ENCODE data around the gene CNTNAP4.

The CNTNAP4 gene

DNA sequence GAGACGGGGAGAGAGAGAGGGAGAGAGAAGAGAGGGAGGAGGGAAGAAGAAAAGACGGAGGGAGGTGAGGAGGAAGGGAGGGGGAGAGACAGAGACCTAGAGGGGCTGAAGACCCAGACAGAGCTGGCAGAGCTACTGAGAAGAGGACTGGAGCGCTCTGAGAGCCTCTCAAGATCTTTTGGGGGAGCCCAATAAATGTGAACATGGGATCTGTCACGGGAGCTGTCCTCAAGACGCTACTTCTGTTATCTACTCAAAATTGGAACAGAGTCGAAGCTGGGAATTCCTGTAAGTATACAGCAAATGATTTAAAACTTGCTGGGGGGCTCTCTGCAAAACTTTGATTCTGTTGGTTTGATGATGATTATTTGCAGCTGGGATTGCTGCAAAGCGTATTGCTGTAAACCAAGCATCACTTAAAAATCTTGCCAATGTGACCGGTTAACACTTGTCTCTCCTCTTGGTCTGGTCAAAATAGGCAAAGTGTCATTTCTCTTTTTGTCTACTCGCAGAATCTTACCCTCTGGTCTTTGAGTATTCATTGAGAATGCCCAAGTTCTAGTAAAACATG lies 344 bp downstream of the CNTNAP4 start:
- H3K9ac ChIP-seq (ENCODE audit: low read depth, low read length): no peak overlapping the region
- peak overlapping the region; percentile 24 for H3K4me3 ChIP-seq (ENCODE audit: low read depth, low read length)
- H3K9me3 ChIP-seq (ENCODE audit: control insufficient read depth, insufficient read depth, low read length): no peaks in the 10 kb centered on the region
- no peaks in the 10 kb centered on the region for H3K36me3 ChIP-seq (ENCODE audit: control insufficient read depth, insufficient read depth, low read length)
- peaks cover 20% of the 10 kb centered on the region for H3K27me3 ChIP-seq (ENCODE audit: control insufficient read depth, insufficient read depth, low read length)
- no peaks in the 10 kb centered on the region for H3K4me1 ChIP-seq (ENCODE audit: control insufficient read depth, insufficient read depth, low read length)

DNA sequence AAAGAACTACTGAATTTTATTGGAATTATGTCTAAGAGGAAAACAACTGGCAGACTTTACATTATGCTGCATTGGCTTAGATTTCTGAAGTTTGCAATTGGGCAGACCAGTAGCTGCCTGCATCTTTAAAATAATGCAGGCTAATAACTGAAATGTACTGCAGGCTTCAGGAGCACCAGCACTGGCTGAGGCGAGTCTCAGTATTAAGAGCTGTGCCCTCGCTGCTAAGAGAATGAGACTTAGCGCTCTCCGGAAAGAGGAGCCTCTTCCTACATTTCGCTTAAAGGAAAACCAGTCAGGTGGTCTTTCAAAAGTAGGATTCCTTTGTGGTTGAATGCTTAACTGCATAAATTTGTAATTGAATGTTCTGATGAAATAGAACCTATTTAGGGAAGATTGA lies 885 bp downstream of the CNTNAP4 start:
- no peaks in the 10 kb centered on the region for H3K4me1 ChIP-seq (ENCODE audit: control insufficient read depth, insufficient read depth, low read length)
- no peak overlapping the region for H3K4me3 ChIP-seq (ENCODE audit: low read depth, low read length)
- no peak overlapping the region for H3K9ac ChIP-seq (ENCODE audit: low read depth, low read length)
- peaks cover 20% of the 10 kb centered on the region for H3K27me3 ChIP-seq (ENCODE audit: control insufficient read depth, insufficient read depth, low read length)
- no peaks in the 10 kb centered on the region for H3K36me3 ChIP-seq (ENCODE audit: control insufficient read depth, insufficient read depth, low read length)
- no peaks in the 10 kb centered on the region for H3K9me3 ChIP-seq (ENCODE audit: control insufficient read depth, insufficient read depth, low read length)

DNA sequence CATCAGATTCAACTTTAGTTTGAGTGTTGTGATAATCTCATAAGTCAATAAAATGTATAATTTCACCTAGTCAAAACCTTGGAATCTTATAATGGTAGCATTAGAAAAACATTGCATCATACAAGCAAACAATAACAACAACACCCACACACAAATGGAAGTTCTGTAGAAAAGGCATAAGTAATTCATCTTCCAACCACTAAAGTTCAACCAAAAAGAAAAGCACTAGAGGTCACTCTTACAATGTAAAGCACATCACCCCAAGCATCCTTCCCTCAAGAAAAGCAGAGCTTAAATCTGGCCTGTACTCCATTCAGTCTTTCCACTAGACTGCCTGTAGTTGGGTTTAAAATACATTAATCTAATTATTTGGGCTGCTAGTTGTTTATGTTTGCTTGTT lies 1.8 kb downstream of the CNTNAP4 start:
- H3K9me3 ChIP-seq (ENCODE audit: control insufficient read depth, insufficient read depth, low read length): no peaks in the 10 kb centered on the region
- H3K4me1 ChIP-seq (ENCODE audit: control insufficient read depth, insufficient read depth, low read length): no peaks in the 10 kb centered on the region
- H3K9ac ChIP-seq (ENCODE audit: low read depth, low read length): no peak overlapping the region
- peaks cover 20% of the 10 kb centered on the region for H3K27me3 ChIP-seq (ENCODE audit: control insufficient read depth, insufficient read depth, low read length)
- no peaks in the 10 kb centered on the region for H3K36me3 ChIP-seq (ENCODE audit: control insufficient read depth, insufficient read depth, low read length)
- no peak overlapping the region for H3K4me3 ChIP-seq (ENCODE audit: low read depth, low read length)

DNA sequence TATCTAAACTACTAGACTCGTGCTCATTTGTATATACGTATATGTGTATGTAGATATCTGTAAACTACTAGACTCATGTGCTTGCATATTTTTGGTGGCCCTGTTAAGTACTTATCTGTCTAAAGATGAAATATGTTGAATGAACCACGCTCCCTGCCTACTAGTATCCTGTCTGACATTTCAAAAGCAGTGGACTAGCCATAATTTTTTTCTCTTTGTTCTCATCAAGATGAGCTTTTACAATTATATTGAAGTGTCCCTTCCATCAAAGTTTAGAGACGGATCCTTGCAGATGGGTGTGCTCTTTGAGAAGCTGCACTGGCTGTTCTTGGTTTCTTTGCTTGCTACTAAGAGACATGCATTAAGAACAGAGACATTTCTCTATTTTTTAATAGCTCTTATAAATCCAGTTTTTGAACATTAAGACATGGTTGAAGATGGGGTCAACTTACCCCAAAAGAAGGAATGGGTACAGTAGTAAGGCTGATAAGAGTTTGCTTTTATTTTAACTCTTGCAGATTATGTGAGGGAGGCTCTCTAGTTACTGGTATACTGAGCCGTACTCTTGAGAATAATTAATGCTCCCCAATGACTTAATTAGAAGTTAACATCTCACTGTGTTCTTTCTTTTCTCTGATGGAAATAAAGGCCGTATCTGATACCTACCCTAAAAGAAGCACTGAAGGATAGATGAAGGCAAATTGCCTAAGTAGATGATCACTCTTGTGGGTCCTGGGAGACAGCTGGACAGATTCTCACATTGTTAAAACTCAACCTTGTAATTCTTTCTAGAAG lies 3.4 kb downstream of the CNTNAP4 start:
- Histone ChIP-seq H3K9me3 (ENCODE audit: control insufficient read depth, insufficient read depth, low read length) (no peaks in the 10 kb centered on the region), H3K9ac (ENCODE audit: low read depth, low read length) (no peak overlapping the region), H3K27me3 (ENCODE audit: control insufficient read depth, insufficient read depth, low read length) (peaks cover 20% of the 10 kb centered on the region)

DNA sequence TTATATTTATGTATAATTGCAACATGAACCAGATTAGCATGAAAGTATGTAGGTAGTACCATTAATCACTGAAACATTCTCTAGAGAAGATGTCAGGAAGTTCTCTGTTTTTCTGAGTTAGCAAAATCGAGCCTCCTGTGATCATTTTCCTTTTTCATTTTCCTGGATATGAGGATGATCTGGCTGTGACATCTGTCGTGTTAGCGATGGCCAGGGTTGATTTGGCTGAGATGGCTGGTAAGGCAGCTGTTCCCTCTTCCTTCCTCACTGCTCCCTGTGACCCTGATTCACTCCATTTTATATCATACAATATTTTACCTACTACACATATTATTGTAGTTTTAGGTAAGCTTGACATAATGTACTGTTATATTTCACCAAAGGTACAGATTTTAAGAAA lies 10.3 kb downstream of the CNTNAP4 start:
- Histone ChIP-seq H3K9me3 (ENCODE audit: control insufficient read depth, insufficient read depth, low read length) (no peaks in the 10 kb centered on the region), H3K27me3 (ENCODE audit: control insufficient read depth, insufficient read depth, low read length) (no peaks in the 10 kb centered on the region), H3K36me3 (ENCODE audit: control insufficient read depth, insufficient read depth, low read length) (no peaks in the 10 kb centered on the region), H3K4me1 (ENCODE audit: control insufficient read depth, insufficient read depth, low read length) (no peaks in the 10 kb centered on the region), H3K9ac (ENCODE audit: low read depth, low read length) (no peak overlapping the region), H3K4me3 (ENCODE audit: low read depth, low read length) (no peak overlapping the region)

More for the DNA sequence above, 3.4 kb downstream of the CNTNAP4 start:
- no peak overlapping the region for H3K4me3 ChIP-seq (ENCODE audit: low read depth, low read length)
- H3K36me3 ChIP-seq (ENCODE audit: control insufficient read depth, insufficient read depth, low read length): no peaks in the 10 kb centered on the region
- H3K4me1 ChIP-seq (ENCODE audit: control insufficient read depth, insufficient read depth, low read length): no peaks in the 10 kb centered on the region

DNA sequence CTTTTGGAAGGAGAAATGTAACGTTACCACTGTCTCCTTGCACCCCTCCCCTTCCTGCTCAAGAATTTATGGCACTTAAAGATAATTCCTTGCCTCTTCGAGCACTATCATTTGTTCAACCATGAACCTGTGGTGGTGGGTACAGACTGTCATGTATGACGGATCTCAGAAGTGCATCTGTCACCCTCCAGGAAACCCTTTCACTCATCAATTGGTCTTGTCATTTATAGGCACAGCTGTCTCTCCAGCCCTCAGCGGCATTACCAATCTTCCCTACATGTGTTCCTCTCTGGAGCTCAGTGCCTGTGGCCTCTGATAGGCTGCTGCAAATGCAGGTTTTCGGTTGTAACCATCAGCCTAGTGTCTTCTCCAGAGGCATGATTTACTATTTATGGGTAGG lies 15.0 kb downstream of the CNTNAP4 start:
- Histone ChIP-seq H3K9ac (ENCODE audit: low read depth, low read length) (no peak overlapping the region), H3K36me3 (ENCODE audit: control insufficient read depth, insufficient read depth, low read length) (no peaks in the 10 kb centered on the region), H3K9me3 (ENCODE audit: control insufficient read depth, insufficient read depth, low read length) (no peaks in the 10 kb centered on the region), H3K27me3 (ENCODE audit: control insufficient read depth, insufficient read depth, low read length) (no peaks in the 10 kb centered on the region), H3K4me3 (ENCODE audit: low read depth, low read length) (no peak overlapping the region), H3K4me1 (ENCODE audit: control insufficient read depth, insufficient read depth, low read length) (no peaks in the 10 kb centered on the region)

DNA sequence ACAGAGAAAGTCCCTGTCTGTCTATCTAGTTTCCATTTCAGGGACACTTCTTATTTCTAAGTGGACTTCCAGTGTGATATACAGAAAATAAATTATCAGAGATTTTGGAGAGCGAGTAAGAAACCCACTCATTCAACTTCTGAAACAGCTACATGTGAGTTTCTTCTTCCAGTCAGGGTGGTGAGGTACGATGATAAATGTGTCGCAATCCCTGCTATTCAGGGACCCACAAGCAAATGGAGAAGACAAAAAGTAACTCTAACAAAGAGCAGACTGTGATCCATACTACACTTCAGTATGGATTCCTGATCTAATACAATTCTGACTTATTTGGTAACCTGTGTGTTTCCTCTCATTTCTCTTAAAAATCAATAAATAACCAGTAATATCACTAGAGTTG lies 16.8 kb downstream of the CNTNAP4 start:
- H3K9ac ChIP-seq (ENCODE audit: low read depth, low read length): no peak overlapping the region
- no peaks in the 10 kb centered on the region for H3K27me3 ChIP-seq (ENCODE audit: control insufficient read depth, insufficient read depth, low read length)
- H3K4me1 ChIP-seq (ENCODE audit: control insufficient read depth, insufficient read depth, low read length): no peaks in the 10 kb centered on the region
- H3K36me3 ChIP-seq (ENCODE audit: control insufficient read depth, insufficient read depth, low read length): no peaks in the 10 kb centered on the region
- no peak overlapping the region for H3K4me3 ChIP-seq (ENCODE audit: low read depth, low read length)
- no peaks in the 10 kb centered on the region for H3K9me3 ChIP-seq (ENCODE audit: control insufficient read depth, insufficient read depth, low read length)

DNA sequence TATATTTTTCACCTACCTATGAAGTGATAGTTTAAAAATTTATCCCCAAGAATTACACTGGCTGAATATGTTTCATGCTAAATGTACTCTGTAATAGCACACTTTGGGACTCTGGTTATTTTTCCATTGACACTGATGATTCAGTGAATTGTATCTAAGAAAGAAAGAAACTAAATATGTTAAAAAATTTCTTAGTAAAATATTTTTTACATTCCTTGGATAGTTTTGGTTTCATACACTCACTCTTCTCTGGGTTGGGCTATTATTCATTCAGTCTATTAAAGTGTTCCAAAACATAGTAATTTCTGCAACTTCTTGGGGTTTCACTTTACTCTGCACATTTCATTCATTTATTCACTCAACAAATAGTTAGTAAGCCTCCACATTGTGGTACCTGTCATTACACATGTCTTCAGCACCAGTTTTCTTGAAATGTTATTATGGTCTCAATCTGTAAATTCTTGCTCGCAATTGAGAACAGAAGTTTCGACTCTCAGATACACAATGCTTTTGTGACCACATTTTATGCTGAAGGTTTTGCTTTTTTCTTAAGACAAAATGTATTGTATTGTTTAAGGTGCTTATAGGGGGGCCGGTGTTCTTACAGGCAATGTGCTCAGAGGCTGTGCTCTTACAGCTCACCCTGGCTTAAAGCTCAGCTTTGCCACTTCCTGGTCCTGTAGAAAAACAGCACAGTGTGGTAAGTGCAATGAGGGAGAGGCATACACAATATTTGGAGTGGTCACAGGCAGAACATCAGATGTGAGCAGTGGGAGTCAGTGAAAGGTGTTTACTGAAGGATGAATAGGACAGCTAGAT lies 17.4 kb downstream of the CNTNAP4 start:
- Histone ChIP-seq H3K4me1 (ENCODE audit: control insufficient read depth, insufficient read depth, low read length) (no peaks in the 10 kb centered on the region), H3K27me3 (ENCODE audit: control insufficient read depth, insufficient read depth, low read length) (no peaks in the 10 kb centered on the region), H3K9ac (ENCODE audit: low read depth, low read length) (no peak overlapping the region), H3K9me3 (ENCODE audit: control insufficient read depth, insufficient read depth, low read length) (no peaks in the 10 kb centered on the region), H3K4me3 (ENCODE audit: low read depth, low read length) (no peak overlapping the region), H3K36me3 (ENCODE audit: control insufficient read depth, insufficient read depth, low read length) (no peaks in the 10 kb centered on the region)

DNA sequence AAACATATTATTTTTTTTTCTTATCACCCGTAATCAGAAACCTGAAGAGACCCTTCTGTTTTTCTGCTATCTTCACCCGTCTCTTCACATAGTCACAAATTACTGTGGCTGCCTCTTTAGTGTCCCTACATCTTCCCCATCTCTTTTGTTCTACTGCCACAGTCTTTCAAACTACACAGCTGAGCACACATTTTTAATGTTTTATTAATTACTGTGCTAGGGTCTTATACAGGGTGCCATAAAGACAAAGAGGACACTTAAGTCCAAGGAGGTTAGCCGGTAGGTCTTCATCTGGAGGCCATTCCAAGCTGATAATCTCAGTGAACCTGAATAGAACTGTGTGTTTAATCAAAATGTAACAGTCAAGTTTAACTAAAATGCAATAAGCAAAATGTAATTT lies 20.7 kb downstream of the CNTNAP4 start:
- Histone ChIP-seq H3K4me3 (ENCODE audit: low read depth, low read length) (no peak overlapping the region), H3K27me3 (ENCODE audit: control insufficient read depth, insufficient read depth, low read length) (no peaks in the 10 kb centered on the region), H3K4me1 (ENCODE audit: control insufficient read depth, insufficient read depth, low read length) (no peaks in the 10 kb centered on the region), H3K9ac (ENCODE audit: low read depth, low read length) (no peak overlapping the region), H3K36me3 (ENCODE audit: control insufficient read depth, insufficient read depth, low read length) (no peaks in the 10 kb centered on the region), H3K9me3 (ENCODE audit: control insufficient read depth, insufficient read depth, low read length) (no peaks in the 10 kb centered on the region)

DNA sequence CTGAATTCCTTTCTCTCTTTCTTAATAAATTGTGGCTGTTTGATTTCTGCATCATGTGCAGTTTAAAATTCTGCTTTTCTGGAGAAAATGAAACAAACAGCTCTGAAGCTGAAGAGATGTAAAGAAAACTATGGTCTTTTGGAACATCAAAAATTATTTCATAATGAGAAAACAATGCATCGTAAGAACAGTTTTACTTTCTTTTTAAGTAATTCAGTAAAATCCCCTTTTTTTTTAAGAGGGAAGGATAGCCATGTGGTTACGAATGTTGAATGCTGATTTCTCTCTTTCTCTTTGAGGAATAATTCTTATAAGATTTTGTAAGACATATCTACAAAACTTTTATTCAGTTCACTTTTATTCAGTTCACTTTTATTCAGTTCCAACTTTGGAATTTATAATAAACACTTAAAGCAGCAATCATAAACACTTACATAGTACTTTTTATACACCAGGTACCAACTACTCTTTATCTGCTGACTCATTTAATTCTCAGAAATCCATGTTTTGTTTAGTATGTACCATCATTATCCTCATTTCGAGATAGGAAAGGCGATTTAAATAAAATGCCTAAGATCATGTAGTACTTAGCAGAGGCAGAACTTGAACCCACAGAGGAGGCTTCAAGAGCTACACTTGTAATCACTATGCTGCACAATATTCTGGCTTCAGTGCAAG lies 26.6 kb downstream of the CNTNAP4 start:
- no peak overlapping the region for H3K4me3 ChIP-seq (ENCODE audit: low read depth, low read length)
- no peaks in the 10 kb centered on the region for H3K9me3 ChIP-seq (ENCODE audit: control insufficient read depth, insufficient read depth, low read length)
- H3K9ac ChIP-seq (ENCODE audit: low read depth, low read length): no peak overlapping the region
- H3K36me3 ChIP-seq (ENCODE audit: control insufficient read depth, insufficient read depth, low read length): no peaks in the 10 kb centered on the region
- H3K4me1 ChIP-seq (ENCODE audit: control insufficient read depth, insufficient read depth, low read length): no peaks in the 10 kb centered on the region
- no peaks in the 10 kb centered on the region for H3K27me3 ChIP-seq (ENCODE audit: control insufficient read depth, insufficient read depth, low read length)

DNA sequence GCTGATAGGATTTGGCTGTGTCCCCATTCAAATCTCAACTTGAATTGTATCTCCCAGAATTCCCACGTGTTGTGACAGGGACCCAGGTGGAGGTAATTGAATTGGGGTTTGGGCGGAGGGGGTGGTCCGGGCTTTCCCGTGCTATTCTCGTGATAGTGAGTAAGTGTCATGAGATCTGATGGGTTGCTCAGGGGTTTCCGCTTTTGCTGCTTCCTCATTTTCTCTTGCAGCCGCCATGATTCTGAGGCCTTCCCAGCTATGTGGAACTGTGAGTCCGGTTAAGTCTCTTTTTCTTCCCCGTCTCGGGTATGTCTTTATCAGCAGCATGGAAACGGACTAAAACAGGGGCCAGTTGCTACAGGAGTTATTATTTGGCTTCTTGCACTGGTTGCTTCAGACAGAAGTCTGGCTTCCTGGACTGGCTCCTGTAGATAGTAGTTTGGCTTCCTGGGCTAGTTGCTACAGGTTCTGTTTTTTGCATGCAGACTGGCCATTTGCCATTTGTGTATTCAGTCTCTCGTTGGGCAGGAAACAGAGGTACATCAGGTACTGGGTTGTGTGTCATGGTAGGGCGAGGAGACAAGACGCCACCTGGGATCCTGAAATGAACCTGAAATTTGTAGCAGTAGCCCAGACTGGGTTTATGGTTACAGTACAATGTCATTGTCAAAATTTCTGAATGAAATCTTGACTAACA lies 32.6 kb downstream of the CNTNAP4 start:
- Histone ChIP-seq H3K4me3 (ENCODE audit: low read depth, low read length) (no peak overlapping the region), H3K9ac (ENCODE audit: low read depth, low read length) (no peak overlapping the region), H3K27me3 (ENCODE audit: control insufficient read depth, insufficient read depth, low read length) (no peaks in the 10 kb centered on the region), H3K4me1 (ENCODE audit: control insufficient read depth, insufficient read depth, low read length) (no peaks in the 10 kb centered on the region), H3K9me3 (ENCODE audit: control insufficient read depth, insufficient read depth, low read length) (no peaks in the 10 kb centered on the region), H3K36me3 (ENCODE audit: control insufficient read depth, insufficient read depth, low read length) (no peaks in the 10 kb centered on the region)
